ENCODE results near the gene PRX. TPM values are rescaled to one million over a fixed set of nuclear protein-coding genes. Genes with fewer than 3 reads are reported as not detected.
A peak's percentile ranks its signal among the peaks of the same experiment; 100 is the strongest.

PRX gene
- total RNA-seq, 1 donor: 2.0 TPM

DNA sequence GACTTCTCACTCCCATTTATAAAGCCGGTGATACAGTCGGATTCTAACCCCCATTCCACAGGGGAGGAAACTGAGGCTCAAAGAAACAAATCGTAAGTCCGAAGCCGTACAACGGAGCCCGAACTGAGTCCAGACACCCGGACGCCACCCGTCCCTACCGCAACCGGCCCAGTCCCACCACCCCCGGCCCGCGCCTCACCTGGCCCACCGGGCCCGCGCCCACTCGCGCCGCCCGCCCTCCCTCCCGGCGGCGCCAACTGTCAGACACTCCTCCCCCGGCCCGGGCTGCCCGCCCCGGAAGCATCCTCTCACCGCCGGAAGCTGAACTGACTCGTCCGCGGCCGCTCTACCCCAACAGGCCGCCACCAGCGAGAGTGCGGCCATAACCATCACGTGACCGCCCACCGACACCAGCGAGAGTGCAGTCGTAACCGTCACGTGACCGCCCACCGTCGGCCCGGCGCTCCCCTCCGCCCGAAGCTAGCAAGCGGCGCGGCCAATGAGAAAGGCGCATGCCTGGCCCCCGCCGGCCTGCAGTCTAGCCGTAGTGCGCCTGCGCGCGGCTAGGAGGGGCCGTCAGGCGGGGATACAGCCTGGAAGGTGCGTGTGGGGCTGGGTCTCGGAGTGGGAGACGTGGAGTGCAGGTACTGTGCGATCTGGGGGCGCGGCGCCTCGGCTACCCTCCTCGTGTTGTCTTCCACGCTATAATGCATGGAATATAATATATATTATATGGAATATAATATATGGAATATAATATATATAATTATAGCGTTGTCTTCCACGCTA lies 64.9 kb downstream of the PRX start, which contains the start of the genes C19orf47 and PLD3:
TSS of gene C19orf47 (minus strand) at position 273 of the 789 bp plus-strand sequence. CDS start 6,540 bp downstream, outside the sequence.
TSS of gene PLD3 (plus strand) at position 571 of the 789 bp plus-strand sequence. CDS start 17,789 bp downstream, outside the sequence.
- H3K4me3 ChIP-seq (ENCODE audit: low read depth, low read length): peak within 1 kb of the TSS; percentile 98
- TF ChIP-seq, protein P1, sequence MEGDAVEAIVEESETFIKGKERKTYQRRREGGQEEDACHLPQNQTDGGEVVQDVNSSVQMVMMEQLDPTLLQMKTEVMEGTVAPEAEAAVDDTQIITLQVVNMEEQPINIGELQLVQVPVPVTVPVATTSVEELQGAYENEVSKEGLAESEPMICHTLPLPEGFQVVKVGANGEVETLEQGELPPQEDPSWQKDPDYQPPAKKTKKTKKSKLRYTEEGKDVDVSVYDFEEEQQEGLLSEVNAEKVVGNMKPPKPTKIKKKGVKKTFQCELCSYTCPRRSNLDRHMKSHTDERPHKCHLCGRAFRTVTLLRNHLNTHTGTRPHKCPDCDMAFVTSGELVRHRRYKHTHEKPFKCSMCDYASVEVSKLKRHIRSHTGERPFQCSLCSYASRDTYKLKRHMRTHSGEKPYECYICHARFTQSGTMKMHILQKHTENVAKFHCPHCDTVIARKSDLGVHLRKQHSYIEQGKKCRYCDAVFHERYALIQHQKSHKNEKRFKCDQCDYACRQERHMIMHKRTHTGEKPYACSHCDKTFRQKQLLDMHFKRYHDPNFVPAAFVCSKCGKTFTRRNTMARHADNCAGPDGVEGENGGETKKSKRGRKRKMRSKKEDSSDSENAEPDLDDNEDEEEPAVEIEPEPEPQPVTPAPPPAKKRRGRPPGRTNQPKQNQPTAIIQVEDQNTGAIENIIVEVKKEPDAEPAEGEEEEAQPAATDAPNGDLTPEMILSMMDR (IDR thresholded peaks at IDR 0.05; ENCODE audit: insufficient read depth, low read length): no peak
- DNase-seq (ENCODE audit: low read depth): peak; percentile 99

DNA sequence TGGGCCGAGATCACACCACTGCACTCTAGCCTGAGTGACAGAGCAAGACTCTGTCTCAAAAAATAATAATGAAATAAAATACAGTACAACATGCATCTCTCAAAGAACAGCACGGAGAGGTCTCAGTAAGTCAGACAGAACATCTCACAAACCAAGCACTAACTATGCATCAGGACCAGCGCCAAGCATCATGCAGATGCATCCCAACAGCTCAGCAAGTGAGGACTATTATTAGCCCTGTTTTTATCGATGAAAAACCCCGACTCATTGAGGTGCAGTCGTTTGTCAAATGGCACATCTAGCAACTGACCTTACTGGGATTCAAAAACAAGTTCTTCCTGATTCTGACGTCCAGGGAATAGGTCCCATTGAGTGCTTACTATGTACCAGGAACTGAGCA lies 68.8 kb downstream of the PRX start:
- no peak overlapping the region for H3K4me3 ChIP-seq (ENCODE audit: low read depth, low read length)
- no peak for DNase-seq (ENCODE audit: low read depth)
- TF ChIP-seq, protein P1 (IDR thresholded peaks at IDR 0.05; ENCODE audit: insufficient read depth, low read length): no peak

Small RNA genes within 50 kb of the gene (small RNA-seq; reads per million reads assigned to genes)
- gene MIR6796 (not detected), gene RF00017 (not detected)

Other genes starting within 250 kb of the PRX start
- gene MAP3K10, start 222.0 kb downstream of the PRX start, total RNA-seq (ENCODE audit: low replicate concordance): 5.0 and 8.0 TPM in 2 replicates
- gene TTC9B, start 195.0 kb downstream of the PRX start, total RNA-seq (ENCODE audit: low replicate concordance): not detected in 2 replicates
- gene CCNP, start 186.7 kb downstream of the PRX start, total RNA-seq (ENCODE audit: low replicate concordance): 0.33 TPM in 1 of 2 replicates, not detected in the other
- 124 and 132 TPM in 2 replicates for gene AKT2, start 128.0 kb downstream of the PRX start, total RNA-seq (ENCODE audit: low replicate concordance)
- 1.2 and 9.1 TPM in 2 replicates for gene C19orf47, start 65.0 kb downstream of the PRX start, total RNA-seq (ENCODE audit: low replicate concordance)
- 179 and 252 TPM in 2 replicates for gene PLD3, start 64.7 kb downstream of the PRX start, total RNA-seq (ENCODE audit: low replicate concordance)
- gene HIPK4, start 23.2 kb downstream of the PRX start, total RNA-seq (ENCODE audit: low replicate concordance): 0.18 TPM in 1 of 2 replicates, not detected in the other
- gene SERTAD1, start 12.6 kb upstream of the PRX start, total RNA-seq (ENCODE audit: low replicate concordance): 13.8 and 18.2 TPM in 2 replicates
- 6.2 and 24.4 TPM in 2 replicates for gene SERTAD3, start 31.0 kb upstream of the PRX start, total RNA-seq (ENCODE audit: low replicate concordance)
- 71.5 and 77.2 TPM in 2 replicates for gene BLVRB, start 52.4 kb upstream of the PRX start, total RNA-seq (ENCODE audit: low replicate concordance)
- gene SPTBN4, start 53.6 kb upstream of the PRX start, total RNA-seq (ENCODE audit: low replicate concordance): 3.5 and 9.5 TPM in 2 replicates
- gene SHKBP1, start 163.5 kb upstream of the PRX start, total RNA-seq (ENCODE audit: low replicate concordance): 5.7 and 24.9 TPM in 2 replicates
- gene LTBP4, start 188.0 kb upstream of the PRX start, total RNA-seq (ENCODE audit: low replicate concordance): 31.5 and 38.9 TPM in 2 replicates

All from fibroblast of the aortic adventitia (primary cell).